Measurements from ENCODE around the gene MCM9.

DNA sequence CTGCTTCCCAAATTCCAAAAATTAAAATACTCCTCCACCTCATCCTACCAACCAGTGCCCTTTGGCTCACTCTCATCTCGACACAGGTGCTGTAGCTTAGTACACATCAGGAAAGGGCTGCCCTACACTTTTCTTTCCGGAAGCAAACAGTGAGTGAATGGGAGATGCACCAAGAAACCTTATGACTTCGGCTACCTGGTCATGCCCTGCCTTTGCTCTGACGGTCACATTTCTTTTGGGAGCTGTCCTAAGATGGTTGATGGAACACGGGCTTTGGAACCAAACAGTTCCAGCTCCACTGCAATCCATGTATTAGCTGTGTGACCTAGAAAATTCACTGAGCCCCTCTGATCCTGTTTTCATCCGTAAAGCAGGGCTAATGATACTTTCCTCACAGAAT, 133.7 kb downstream of the MCM9 start:
- TF ChIP-seq, protein P1, sequence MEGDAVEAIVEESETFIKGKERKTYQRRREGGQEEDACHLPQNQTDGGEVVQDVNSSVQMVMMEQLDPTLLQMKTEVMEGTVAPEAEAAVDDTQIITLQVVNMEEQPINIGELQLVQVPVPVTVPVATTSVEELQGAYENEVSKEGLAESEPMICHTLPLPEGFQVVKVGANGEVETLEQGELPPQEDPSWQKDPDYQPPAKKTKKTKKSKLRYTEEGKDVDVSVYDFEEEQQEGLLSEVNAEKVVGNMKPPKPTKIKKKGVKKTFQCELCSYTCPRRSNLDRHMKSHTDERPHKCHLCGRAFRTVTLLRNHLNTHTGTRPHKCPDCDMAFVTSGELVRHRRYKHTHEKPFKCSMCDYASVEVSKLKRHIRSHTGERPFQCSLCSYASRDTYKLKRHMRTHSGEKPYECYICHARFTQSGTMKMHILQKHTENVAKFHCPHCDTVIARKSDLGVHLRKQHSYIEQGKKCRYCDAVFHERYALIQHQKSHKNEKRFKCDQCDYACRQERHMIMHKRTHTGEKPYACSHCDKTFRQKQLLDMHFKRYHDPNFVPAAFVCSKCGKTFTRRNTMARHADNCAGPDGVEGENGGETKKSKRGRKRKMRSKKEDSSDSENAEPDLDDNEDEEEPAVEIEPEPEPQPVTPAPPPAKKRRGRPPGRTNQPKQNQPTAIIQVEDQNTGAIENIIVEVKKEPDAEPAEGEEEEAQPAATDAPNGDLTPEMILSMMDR (IDR thresholded peaks at IDR 0.05) = no peak
- TF ChIP-seq MAFK (IDR thresholded peaks at IDR 0.05; ENCODE audit: partially characterized antibody) = no peak
- TF ChIP-seq, protein P2, sequence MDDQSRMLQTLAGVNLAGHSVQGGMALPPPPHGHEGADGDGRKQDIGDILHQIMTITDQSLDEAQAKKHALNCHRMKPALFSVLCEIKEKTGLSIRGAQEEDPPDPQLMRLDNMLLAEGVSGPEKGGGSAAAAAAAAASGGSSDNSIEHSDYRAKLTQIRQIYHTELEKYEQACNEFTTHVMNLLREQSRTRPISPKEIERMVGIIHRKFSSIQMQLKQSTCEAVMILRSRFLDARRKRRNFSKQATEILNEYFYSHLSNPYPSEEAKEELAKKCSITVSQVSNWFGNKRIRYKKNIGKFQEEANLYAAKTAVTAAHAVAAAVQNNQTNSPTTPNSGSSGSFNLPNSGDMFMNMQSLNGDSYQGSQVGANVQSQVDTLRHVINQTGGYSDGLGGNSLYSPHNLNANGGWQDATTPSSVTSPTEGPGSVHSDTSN (IDR thresholded peaks at IDR 0.05) = no peak
- TF ChIP-seq RAD21 (conservative IDR thresholded peaks at IDR 0.05 in 1 of 2, IDR thresholded peaks at IDR 0.05 in 1 of 2) = no peak

All from A549 (cell line).